Central memory CD4-positive, alpha-beta T cell (primary cell): Measurements from ENCODE around the gene MED15.

Experiments
- DNase-seq: peaks from one replicate; pipeline ENCODE4 v3.0.0; 2022

The MED15 gene

GRCh38 chr22:20573176-20573832 is 65.9 kb downstream of the MED15 start:
- no peak for DNase-seq

- no peak for DNase-seq
These were observed 66.6 kb downstream of the MED15 start for GRCh38 chr22:20573833-20574615.

GRCh38 chr22:20574920-20575353 is 67.5 kb downstream of the MED15 start:
- no peak for DNase-seq

- no peak for DNase-seq
These were observed 68.5 kb downstream of the MED15 start for GRCh38 chr22:20575724-20576444.

DNA sequence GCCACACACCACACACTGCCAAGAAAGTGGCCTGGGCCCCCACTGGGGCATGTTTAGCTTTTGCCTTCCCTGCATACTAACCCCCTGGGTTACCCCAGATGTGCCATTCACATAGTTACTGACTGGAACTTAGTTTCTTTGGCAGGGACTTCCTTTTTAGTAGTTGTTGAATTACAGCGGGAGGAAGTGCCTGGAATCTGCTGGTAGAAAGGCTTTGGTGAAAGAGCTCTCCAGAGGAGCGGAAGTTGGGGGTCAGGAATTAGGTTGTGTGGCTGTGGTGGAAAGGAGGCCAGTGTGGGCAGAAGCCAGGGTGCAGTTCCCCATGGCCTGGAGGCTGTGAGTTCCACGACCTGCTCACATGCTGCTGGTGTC is 69.0 kb downstream of the MED15 start:
- no peak for DNase-seq

DNA sequence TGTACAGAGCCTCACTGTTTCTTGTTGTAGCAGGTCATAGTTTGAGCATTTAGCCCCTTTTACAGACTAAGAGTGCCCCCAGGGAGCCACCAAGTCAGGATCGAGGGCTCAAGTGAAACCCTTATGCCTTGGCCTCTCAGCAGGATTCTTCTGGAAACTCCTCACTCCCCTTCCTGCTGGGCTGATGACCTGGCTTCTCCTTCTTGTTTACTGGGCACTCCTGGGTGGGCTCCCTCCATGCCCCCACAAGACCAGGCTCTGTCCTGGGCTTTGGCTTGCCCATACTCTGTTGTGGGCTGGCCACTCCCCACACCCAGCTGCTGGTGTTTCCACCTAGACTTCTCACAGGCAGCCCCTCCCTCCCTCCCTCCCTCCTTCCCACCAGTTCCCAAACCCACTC is 69.6 kb downstream of the MED15 start:
- DNase-seq, result no peak

GRCh38 chr22:20577549-20577975 is 70.2 kb downstream of the MED15 start:
- no peak for DNase-seq

DNA sequence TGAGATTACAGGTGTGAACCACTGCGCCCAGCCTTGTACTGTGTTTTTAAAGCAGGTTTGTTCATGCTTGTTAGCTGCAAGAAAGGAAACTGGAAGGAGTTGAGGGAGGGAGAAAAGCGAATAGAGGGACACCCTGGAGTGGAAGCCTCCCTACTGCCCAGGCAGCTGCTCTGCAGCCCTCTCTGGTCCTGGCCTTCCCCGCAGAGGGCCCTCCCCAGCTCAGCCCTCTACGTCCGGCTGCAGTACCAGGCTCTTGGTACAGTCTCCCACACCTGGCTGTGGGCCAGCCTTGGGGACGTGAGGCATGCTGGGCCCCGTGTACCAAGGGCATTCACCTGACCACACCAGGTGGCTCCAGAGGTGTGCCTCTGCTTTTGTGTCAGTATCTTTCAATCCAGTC is 70.8 kb downstream of the MED15 start:
- DNase-seq, result no peak

GRCh38 chr22:20578707-20579106 is 71.3 kb downstream of the MED15 start:
- no peak for DNase-seq

DNA sequence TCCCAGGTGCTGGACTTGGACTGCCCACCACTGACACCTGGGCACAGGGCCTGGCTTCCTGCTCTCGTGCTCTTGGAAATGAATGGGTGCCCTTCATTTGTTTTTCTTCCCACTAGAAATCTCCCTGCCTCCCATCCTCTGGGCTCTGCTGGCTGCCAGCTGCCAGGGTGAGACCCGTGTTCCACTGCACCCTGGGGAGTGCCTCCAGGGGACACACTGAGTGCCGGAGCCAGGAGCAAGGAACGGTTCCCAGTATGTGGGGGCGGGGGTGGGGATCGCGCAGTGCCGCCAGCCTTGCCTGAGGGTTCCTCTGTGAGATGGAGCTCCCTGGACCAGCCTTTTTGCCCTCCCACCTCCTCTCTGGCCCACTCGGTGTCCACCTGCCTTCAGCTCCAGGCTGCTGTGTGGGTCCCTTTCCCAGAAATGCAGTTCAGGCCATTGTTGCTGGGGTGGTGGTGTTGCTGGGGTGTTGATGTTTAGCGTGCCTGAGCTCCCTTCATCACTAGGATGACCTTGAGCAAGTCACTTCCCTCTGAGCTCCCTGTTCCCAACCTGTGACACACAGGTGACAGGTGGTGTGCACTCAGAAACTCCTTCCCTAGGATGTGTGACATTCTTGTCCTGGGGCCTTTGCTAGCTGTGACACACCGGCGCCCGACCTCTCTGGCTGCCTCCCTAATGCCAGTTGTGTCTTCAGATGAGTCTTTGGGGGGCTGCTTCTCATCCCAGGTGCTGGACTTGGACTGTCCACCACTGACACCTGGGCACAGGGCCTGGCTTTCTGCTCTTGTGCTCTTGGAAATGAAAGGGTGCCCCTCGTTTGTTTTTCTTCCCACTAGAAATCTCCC is 72.1 kb downstream of the MED15 start:
- DNase-seq, result no peak

DNA sequence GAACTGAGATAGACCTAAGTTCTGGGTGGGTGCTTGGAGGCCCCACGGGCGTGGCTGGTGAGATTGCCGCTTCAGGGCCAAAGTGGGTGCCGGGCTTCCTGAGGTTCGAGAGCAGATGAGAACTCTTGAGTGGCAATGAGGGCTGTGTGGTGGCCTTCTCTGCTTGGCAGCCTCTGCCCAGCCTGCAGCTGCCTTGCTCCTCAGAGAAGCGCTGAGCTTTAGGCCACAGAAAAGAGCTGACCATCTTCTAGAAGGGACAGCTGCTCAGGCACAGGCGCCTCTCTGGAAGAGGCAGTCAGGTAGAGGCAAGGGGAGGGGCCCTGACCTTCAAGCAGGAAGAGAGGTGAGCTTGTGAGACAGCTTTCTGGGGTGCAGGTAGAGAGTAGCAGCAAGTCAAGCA is 72.8 kb downstream of the MED15 start:
- DNase-seq, result no peak

GRCh38 chr22:20580611-20581502 is 73.4 kb downstream of the MED15 start:
- no peak for DNase-seq

DNA sequence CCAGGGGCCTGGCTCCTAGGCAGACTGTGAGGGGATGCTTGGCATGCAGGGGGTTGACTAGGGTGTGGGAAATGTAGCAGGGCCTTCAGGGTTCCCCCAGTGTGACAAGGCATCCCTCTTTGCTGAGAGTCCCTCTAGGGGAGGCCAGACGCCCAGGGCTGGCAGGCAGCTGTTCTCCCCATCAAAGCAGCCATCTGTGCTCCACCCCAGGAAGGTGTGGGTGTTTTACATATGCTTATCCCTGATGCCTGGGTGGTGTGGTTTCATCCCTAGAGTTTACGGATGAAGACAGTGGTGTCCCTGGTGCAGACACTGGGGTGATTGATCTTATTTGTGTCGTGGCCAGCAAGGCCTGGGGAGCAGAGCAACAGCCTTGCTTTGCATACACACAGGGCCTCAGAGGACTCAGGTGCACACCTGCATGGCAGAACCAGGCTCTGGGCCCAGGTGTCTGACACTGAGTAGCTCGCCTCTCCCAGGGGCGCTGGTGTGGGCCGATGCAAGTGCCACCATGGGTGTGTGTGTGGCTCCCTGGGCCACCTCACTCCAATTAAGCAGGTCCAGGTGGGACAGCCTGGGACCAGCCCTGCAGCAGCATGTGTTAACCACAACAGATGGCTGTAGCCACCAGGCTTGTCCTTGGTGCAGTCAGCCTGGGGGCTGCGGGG is 74.2 kb downstream of the MED15 start:
- no peak for DNase-seq

GRCh38 chr22:20582171-20582511 is 74.7 kb downstream of the MED15 start:
- no peak for DNase-seq

DNA sequence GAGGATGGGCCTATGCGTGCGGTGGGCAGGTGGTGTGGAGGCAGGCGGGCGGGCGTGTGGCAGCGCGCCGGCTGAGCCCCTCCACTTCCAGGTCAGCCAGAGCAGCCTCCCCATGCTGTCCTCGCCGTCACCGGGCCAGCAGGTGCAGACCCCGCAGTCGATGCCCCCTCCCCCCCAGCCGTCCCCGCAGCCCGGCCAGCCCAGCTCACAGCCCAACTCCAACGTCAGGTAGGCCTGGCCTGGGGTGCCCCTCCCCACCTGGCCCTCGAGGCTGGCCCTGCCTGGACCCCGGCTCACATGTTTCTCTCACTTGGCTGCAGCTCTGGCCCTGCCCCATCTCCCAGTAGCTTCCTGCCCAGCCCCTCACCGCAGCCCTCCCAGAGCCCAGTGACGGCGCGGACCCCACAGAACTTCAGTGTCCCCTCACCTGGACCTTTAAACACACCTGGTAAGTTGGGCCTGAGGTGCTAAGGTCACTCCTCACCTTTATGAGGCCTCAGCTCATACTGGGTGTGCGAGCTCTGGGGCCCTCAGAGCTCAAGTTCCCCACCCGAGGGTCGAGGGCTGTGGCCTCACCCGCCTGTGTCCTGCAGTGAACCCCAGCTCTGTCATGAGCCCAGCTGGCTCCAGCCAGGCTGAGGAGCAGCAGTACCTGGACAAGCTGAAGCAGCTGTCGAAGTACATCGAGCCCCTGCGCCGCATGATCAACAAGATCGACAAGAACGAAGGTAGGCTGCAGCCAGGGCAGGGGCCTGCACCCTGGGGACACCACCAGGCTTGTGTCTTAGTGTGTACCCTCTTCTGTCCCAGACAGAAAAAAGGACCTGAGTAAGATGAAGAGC is 75.3 kb downstream of the MED15 start:
- DNase-seq, result no peak

DNA sequence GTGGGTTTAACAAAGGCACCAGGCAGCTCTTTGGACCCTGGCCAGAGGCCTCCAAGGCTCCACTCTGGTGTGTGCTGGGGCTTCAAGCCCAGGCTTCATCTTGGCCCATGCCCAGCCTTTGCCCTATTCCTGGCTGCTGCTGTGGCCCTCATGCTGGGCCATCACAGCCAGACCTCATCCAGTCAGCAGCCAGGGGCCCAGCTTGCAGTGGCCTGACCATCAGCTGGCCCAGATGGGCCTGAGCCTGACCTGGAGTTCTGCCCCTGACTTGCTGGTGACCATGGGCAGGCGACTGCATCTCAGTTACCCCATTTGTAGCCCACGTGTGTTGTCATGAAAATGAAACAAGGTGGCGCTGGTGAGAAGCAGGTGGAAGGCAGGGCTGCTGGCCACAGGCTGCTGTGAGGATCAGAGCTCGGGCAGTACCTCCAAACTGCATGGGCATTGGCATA is 76.1 kb downstream of the MED15 start:
- DNase-seq, result no peak

DNA sequence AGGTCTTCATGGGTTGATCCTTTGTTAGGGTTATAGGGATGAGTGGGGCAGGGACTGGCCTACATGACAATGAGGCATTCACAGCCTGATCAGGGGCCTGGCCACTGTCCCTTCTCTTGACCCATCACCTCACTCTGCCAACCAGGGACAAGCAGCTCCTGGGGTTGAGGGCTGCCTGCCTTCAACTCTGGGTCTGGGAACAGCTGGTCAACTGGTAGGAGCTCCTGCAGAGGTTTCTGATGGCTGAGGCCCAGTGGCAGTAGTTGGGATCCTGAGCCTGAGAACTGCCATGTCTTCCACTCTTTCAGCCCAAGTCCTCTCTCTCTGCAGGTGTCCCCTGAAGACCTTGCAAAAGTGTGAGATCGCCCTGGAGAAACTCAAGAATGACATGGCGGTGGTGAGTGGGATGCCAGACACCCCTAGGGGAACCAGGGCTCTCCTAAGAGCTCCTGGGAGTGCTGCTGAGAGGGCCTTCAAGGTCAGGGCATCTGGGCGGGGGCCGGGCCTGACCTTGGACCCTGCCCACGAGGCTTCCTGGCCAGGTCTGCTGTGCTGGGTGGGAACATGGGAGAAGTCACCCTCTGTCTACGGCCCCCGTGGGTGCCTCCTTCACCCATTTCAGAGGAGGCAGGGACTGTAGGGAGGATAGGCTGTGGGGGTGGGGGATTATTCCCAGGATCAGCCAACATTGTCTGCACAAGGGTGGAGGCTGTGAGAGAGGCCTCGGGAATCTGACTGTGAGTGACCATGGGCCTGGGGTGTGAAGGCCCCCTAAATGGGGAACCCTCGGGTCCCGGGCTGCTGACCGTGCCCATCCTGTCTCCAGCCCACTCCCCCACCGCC is 76.8 kb downstream of the MED15 start:
- no peak for DNase-seq

DNA sequence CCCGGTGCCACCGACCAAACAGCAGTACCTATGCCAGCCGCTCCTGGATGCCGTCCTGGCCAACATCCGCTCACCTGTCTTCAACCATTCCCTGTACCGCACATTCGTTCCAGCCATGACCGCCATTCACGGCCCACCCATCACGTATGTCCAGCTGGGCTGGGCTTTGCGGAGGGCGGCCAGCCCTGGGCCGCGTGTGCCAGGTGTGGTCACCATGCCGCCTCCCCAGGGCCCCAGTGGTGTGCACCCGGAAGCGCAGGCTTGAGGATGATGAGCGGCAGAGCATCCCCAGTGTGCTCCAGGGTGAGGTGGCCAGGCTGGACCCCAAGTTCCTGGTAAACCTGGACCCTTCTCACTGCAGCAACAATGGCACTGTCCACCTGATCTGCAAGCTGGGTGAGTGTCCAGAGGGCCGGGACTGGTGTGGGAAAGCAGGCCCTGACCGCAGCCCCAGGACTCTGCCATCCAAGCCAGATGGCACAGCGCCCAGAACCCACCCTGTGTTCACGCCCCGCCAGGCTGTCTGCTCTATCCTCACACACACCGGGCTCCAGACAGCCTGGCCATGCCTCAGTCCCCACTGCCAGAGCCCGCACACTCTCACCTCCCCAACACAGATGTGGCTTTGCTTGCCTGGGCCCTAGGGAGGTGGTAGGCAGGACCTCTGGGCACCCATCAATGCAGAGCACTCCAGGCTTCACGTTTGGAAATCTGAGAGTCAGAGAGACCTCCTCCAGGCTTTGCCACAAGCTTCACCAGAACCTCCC is 77.6 kb downstream of the MED15 start:
- no peak for DNase-seq
